GM18873 (cell line): Measurements from ENCODE around the gene NUDT21.
"Not testable (repeated sequence)": the region's sequence is repeated elsewhere in the genome, so short reads cannot be mapped to it uniquely, and the experiment has no call there.

Experiments used
- ATAC-seq: cut with Tn5 transposase; IDR thresholded peaks from one replicate; pipeline ENCODE4 v1.9.1; 2021; ENCODE audit warnings: mild to moderate bottlenecking, moderate library complexity, moderate number of reproducible peaks; ENCODE audit not compliant: unreplicated experiment, low FRiP score

NUDT21 gene

DNA sequence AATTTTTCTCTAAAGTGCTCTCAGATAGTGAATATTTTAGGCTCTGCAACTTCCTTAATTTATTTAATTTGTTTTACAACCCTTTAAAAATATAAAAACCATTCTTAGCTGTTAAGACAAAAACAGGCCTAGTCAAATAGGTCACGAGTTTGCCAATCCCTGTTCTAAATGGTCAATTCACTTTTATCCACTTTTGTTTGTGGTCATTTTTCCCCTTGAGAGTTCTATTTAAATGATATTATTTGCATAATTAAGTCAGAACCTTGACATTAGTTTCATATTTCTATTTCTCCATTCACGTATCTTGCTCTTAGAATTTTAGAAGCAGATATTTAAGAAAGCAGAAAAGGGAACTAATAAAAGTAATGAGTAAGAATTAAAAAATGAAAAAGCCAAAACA is 29.8 kb downstream of the NUDT21 start:
- ATAC-seq, result no peak

DNA sequence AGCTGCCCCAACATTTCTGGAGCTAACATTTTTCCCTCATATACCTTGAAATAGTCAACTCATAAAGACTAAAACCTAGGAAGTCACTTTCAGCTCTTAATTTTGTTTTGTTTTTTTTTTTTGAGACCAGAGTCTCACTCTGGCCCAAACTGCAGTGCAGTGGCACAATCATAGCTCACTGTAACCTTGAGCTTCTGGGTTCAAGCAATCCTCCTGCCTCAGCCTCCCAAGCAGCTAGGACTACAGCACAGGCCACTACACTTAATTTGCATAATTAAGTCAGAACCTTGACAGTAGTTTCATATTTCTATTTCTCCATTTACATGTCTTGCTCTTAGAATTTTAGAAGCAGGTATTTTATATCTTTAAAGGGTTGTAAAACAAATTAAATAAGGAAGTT is 30.5 kb downstream of the NUDT21 start:
- ATAC-seq, result no peak

DNA sequence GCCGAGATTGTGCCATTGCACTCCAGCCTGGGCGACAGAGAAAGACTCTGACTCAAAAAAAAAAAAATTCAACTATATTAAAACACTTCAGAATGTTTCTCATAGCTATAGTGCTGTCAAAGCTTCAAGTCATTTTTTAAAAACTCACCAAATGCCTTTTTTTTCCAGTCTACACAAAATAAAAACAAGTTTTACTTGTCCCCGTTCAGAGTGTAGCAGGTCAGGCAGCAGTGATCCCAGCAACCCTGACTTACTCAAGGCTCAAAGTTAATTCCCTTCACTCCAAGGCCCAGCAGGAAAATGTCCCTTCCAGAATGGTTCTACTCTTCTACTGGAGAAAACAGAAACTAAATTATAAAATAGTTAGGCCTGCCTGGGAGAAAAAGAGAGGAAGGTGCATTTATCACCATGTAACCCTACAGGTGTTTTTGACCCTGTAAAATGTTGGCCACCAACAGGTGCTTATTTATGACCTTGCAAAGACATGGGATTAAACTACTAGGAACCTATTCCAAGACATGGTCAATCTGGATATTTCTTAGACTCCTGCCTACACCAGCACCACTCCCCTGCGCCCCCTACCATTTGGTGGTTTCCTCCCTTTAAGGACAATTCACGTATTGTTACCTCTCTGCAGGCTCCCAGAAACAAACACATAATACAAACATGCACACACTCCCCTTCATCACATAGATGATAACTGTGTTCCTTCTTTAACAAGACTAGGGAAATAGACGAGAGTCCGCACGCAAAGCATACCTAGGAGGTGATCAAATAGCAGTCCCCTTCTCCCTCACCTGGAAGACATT is 31.2 kb downstream of the NUDT21 start:
- ATAC-seq, result no peak

DNA sequence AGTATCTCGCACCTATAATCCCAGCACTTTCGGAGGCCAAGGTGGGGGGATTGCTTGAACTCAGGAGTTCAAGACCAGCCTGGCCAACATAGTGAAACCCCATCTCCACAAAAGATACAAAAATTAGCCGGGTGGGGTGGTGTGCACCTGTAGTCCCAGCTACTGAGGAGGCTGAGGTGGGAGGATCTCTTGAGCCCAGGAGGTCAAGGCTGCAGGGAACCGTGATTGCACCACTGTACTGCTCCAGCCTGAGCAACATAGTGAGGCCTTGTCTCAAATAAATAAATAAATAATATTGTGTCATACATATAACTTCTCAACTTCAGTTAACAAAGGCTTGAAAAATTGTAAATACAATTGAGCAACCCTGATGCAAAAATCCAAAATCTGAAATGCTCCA is 34.0 kb downstream of the NUDT21 start:
- ATAC-seq, result no peak

DNA sequence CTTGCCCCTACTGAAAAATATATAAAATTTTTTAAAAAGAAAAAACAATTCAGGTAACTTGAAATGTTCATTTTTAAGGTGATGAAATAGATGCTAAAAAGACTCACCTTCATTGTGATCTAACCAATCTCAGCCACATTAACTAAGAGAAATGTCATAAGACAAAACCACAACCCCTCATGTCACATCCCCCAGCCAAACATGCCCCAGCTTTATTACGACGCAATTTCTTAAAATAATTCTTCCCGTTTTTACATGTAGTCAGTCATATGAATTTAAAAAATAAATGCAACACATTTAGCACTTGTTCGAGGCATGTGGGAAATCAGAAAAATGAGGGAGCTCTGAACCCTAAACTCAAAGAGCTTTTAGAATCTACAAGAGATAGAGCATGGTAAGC is 35.3 kb downstream of the NUDT21 start:
- ATAC-seq, result no peak

DNA sequence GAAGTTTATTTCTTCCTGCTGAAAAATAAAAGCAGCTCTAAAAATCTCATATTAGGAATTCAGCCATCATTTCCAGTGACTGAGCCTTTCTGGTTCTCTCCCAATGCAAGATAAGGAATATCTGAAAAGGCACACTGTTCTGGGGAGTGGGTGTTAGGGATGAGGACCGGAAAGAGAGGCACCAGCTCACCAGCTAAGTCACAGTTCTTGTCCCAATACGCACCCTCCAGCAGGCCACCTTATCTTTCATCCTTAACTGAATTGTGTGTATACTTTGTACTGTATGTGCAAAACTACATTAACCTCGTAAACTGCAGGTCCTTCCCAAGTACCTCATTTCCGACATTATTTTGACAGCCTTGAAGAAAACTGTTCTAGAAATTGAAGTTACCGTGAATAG is 36.8 kb downstream of the NUDT21 start:
- ATAC-seq, result no peak

DNA sequence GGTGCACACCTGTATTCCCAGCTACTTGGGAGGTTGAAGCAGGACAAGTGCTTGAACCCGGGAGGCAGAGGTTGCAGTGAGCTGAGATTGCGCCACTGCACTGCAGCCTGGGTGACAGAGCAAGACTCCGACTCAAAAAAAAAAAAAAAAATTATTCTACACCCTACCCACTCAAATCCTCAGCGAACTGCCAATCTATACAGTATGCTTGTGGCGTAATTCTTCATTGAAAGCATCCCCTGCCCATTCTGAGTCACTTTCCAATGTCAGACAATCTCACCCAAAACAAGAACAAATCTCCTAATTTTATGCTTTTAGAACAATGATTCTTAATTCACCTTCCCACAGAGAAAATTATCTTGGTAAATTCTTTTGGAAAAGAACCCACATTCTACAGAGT is 37.8 kb downstream of the NUDT21 start:
- no peak for ATAC-seq

DNA sequence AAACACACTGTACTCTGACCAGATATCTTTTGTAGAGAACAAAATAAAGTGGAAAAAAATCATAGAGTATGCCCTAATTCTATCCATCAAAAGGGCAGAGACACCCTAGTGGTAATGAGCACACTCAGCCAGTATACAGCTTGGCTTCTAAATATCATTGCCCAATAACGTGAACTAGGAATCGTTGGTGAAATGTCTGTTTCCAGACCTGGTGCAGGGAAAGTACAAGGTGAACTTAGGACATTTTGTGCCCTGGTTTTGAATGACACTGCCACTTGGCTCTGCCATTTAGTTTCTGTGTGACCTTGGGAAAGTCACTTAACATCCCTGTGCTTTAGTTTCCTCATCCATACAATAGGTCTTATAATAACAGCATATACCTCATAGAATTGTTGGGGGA is 39.5 kb downstream of the NUDT21 start:
- no peak for ATAC-seq

DNA sequence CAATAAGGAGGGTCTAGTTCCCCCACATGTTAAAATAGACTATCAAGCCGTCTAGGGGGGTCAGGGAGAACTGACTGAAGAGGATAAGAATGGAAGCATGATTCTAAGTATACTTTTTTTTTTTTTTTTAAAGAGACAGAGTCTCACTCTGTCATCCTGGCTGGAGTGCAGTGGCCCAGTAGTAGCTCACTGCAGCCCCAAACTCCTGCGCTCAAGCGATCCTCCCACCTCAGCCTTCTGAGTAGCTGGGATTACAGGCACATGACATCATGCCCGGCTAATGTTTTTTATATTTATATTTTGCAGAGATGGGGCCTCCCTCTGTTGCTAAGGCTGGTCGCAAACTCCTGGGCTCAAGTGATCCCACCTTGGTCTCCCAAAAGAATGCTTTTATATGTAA is 40.0 kb downstream of the NUDT21 start:
- no peak for ATAC-seq

DNA sequence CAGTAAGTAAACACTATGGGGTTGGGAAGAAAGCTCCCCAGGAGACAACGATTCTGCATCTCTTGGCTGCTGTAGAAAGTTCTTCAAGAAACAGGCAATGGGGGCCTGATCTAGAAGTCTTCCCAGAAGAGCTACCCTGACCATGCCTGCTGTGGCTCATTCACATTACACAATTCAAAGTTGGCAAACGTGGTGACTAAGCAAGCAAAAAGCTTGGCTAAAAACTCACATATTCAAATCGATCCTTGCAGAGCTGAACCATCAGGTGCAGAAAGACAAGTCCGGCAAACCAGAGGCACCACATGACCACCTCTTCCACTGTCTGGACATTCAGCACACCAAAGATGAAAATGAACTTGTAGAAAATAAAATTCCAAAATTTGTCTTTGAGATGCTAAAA is 41.9 kb downstream of the NUDT21 start:
- no peak for ATAC-seq

DNA sequence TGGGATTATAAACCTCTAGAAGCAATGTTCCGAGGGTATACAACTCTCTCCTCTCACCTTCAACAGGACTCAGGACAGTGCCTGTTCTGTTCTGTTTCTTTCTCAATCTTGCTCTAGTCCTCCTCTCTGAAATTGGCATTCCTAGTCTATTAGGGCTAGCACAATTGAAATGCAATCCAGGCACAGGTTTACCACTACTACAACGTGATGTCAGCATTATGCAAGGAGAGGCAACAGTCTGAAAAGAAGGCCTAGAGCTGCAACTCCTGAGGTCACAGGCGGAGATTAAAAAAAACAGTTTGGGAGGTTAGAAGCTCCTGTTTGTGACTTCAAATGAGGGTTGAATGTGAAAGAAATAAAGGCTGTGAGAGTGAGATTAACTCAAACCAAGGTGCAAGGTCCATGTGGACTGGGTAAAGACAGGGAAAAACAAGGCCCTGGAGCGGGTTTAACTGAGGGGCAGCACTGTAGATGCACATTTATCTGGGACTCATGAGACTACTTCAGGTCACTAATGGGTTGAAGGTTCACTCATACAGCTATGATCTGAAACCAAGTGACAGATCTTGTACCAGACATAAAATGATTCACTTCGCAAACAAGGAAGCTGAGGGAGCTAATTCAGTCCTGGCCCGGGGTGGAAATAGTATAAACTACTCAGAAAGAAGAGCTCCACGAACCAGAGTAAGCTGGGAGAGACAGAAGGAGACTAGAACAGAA is 42.6 kb downstream of the NUDT21 start:
- no peak for ATAC-seq

DNA sequence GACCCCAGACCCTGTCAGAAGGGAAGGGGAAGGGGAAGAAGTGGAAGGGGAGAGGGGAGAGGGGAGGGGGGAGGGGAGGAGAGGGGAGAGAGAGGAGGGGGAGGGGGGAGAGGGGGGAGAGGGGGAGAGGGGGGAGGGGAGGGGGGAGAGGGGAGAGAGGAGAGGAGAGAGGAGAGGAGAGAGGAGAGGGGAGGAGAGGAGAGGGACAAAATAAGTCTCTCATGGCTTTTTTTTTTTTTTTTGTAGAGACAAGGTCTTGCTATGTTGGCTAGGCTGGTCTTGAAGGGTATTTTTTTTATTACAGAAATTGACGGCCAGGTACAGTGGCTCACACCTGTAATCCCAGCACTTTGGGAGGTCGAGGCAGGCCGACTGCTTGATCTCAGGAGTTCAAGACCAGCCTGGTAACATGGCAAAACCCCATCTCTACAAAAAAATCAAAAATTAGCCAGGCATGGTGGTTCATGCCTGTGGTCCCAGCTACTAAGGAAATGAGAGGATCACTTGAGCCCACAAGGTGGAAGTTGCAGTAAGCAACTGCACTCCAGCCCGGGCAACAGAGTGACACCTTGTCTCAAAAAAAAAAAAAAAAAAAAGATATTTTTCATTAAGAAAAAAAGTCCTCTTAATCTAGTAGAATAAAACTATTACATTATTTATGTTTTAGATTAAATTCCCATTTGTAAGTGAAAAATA is 45.0 kb downstream of the NUDT21 start:
- ATAC-seq, result no peak

DNA sequence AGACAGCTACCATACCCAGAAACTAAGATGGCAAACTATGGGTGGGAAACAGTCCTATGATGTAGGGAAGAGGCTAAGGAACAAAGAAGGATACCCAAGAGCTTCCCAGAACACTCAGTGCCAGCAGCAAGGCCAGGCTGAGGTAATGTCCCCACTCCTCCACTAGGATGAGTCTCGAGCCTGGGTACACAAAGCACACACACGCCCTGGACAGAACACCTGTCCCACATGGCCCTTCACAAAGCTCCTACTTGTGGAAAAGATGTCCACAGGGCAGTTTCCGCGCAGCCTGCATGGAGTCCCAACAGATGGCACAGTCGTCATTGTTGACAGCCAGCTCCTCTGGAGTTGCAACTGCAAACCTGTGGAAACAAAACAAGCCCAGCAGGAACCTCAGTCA is 49.6 kb downstream of the NUDT21 start:
- ATAC-seq, result no peak

DNA sequence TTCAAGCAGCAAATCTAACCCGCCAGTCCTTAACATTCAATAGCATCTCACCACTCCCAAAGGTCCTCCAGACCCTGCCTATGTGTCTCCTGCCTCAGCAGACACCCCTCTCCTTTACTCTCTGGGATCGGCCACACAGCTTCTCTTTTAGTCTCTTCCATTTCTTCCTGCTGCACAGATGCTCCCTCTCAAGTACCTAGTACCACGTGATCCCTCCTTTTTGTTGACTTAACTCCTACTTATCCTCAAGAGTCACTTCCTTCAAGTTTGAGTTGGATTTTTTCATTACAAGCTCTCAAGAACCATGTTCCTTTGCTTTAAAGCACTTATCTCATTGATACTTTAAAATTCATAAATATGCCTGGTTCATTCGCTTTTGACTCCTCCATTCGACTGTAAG is 50.7 kb downstream of the NUDT21 start:
- no peak for ATAC-seq

DNA sequence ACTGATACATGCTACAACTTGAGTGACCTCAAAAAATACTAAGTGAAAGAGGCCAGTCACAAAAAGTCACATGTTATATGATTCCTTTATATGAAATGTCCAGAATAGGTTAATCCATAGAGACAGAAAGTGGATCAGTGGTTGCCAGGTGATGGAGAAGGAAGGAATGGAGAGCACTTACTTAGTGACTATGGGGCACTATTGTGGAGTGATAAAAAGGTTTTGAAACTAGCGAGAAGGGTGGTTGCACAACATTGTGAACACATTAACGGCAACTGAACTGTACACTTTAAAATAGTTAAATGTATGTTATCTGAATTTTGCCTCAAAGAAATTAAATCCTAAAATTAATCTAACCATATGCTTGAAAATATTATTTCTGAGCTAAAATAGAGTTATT is 51.6 kb downstream of the NUDT21 start:
- no peak for ATAC-seq

DNA sequence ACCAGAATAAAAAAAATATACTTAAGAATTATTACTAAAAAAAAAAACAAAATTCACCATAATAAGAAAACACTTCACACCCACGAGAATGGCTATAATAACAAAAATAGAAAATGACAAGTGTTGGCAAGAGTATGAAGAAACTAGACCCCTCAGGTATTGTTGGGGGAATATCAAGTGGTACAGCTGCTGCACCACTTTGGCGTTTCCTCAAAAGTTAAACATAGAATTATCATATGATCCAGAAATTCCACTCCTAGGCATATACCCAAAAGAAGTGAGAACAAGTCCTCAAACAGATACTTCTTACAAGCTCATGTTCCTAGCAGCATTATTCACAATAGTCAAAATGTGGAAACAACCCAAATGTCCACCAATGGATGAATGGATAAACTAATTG is 52.1 kb downstream of the NUDT21 start:
- no peak for ATAC-seq

DNA sequence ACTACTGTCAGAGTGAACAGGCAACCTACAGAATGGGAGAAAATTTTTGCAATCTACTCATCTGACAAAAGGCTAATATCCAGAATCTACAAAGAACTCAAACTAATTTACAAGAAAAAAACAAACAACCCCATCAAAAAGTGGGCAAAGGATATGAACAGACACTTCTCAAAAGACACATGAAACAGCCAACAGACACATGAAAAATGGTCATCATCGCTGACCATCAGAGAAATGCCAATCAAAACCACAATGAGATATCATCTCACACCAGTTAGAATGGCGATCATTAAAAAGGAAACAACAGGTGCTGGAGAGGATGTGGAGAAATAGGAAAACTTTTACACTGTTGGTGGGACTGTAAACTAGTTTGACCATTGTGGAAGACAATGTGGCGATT is 54.4 kb downstream of the NUDT21 start:
- not testable (repeated sequence) for ATAC-seq

DNA sequence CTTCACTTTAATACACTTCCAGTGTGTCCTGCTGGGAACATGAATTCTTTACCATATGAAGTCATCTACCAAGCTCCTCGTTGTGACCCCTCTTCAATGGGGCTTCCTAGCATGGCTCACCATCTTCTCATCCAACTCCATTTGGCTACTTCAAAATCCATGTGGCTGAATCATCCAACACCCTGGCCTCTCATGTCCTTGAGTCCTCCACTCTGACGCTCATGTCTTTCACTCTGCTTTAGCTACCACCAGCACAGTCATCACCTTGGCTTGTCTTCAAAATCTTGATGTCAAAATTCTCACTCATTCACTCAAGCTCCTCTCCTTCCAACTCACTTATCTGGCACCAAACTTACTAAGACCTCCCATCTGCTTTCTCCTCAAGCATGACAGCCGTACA is 61.6 kb downstream of the NUDT21 start:
- ATAC-seq, result no peak

DNA sequence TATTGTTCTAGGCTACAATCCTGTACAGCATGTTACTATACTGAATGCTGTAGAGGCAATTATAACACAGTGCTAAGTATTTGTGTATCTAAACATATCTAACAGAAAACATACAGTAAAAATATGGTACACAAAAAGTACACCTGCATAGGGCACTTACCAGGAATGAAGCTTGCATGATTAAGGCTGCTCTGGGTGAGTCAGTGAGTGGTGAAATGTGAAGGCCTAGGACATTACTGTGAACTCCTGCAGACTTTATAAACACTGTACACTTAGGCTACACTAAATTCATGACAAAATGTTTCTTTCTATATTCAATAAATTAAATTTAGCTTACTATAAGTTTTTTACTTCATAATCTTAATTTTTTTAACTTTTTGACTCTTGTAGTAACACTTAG is 62.9 kb downstream of the NUDT21 start:
- no peak for ATAC-seq

DNA sequence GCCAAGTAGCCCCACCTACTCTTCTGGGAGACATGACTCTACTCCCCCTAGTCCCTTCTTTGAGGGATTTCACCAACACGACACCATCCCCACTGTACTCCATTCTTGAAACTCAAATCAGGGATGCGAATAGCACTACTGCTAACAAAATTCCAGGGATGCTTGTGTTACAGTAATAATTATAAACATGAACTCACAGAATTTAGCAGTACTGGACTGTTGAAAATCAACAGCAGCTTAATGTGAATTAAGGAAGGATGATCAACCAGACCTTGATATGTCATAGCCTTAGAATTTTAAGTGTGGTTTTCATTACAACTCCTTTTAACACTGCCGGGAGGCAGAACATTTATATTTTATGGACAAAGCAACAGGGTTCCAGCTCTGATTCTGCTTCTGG is 63.7 kb downstream of the NUDT21 start:
- ATAC-seq, result no peak

DNA sequence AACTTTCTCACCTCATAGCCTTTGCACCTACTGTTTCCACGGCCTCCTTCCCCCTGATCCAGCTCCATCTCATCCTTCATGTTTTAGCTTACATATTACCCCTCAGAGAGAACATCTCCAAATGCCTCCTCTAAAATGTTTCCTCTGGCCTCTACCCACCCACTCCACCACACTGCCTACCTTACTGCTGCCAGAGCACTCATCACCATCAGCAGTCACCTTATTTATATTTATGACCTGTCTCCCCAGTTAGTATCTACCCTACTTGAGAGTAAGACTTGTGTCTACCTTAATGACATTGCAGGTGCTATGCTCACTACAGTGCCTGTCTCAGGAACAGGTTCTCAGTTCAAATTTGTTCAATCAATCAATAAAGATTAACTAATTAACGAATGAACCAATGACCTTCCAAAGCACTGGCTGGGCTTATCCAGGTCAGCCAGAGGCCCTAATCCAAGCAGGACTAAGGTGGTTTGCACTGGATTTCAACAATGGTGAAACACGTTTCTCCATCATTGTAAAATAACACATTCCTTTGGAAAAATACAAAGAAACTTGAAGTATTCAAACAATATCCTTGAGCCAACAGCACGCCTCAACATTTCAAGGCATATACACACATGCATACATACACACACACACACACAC is 66.9 kb downstream of the NUDT21 start:
- no peak for ATAC-seq
